CD14-positive monocyte (primary cell): ENCODE results near the gene PLCB2. TPM values are rescaled to one million over a fixed set of nuclear protein-coding genes. Genes with fewer than 3 reads are reported as not detected.
A peak's percentile ranks its signal among the peaks of the same experiment; 100 is the strongest.

Experiments
- DNase-seq, 3 donors: peaks; one replicate each; pipeline ENCODE4 v3.0.0-alpha.2; 2011 to 2022
- H2AFZ ChIP-seq: 2 replicates; pipeline ENCODE4 v1.6.0; 2012; ENCODE audit warnings: mild to moderate bottlenecking, low read depth, low read length, inconsistent platforms; ENCODE audit not compliant: insufficient read depth, poor library complexity, severe bottlenecking
- H3K27ac ChIP-seq, 2 donors: 1 replicate in 1 of 2; 2 replicates in 1 of 2; pipeline ENCODE4 v1.5.1; 2012 to 2013; ENCODE audit warnings: low read length in 2 of 2, control low read depth in 1 of 2, inconsistent platforms in 1 of 2, low read depth in 1 of 2, mild to moderate bottlenecking in 1 of 2
- H3K27me3 ChIP-seq, 2 donors: one replicate each; pipeline versions ENCODE4 v1.6.0 to v1.6.1; 2011 to 2013; ENCODE audit warnings: low read length in 2 of 2; ENCODE audit not compliant: control insufficient read depth in 2 of 2, insufficient read depth in 2 of 2
- H3K36me3 ChIP-seq, 2 donors: replicated peaks in 1 of 2; 1 replicate in 1 of 2; 2 replicates in 1 of 2; pipeline versions ENCODE4 v1.5.1 to v1.6.1; 2012 to 2013; ENCODE audit warnings: low read length in 2 of 2, control low read depth in 1 of 2, inconsistent platforms in 1 of 2, mild to moderate bottlenecking in 1 of 2; ENCODE audit not compliant: insufficient read depth in 2 of 2, control insufficient read depth in 1 of 2
- H3K4me1 ChIP-seq, 2 donors: 1 replicate in 1 of 2; 2 replicates in 1 of 2; pipeline versions ENCODE4 v1.5.1 to v1.6.1; 2012 to 2013; ENCODE audit warnings: low read length in 2 of 2, control low read depth in 1 of 2, inconsistent platforms in 1 of 2, mild to moderate bottlenecking in 1 of 2, moderate library complexity in 1 of 2; ENCODE audit not compliant: insufficient read depth in 2 of 2, control insufficient read depth in 1 of 2
- H3K4me2 ChIP-seq: replicated peaks from 2 replicates; pipeline ENCODE3; 2012; ENCODE audit warnings: low read length, moderate library complexity, mild to moderate bottlenecking; ENCODE audit not compliant: poor library complexity, severe bottlenecking; ENCODE audit errors: extremely low read depth
- H3K4me3 ChIP-seq, 3 experiments: fragments of 200-600 bp in 1 of 3; sonication (generic) in 1 of 3; replicated peaks in 1 of 3; 1 replicate in 2 of 3; 2 replicates in 1 of 3; pipeline ENCODE4 v1.5.1; 2011 to 2013; ENCODE audit warnings: low read length in 3 of 3, mild to moderate bottlenecking in 3 of 3, control low read depth in 2 of 3, low read depth in 2 of 3, inconsistent platforms in 1 of 3, moderate library complexity in 1 of 3
- H3K79me2 ChIP-seq: 2 replicates; pipeline ENCODE4 v1.6.0; 2012; ENCODE audit warnings: mild to moderate bottlenecking, control low read depth, inconsistent platforms, low read length, moderate library complexity; ENCODE audit not compliant: insufficient read depth
- H3K9ac ChIP-seq: 2 replicates; pipeline ENCODE4 v1.6.0; 2017; ENCODE audit warnings: low read length, mild to moderate bottlenecking; ENCODE audit not compliant: insufficient read depth, poor library complexity, severe bottlenecking
- H3K9me3 ChIP-seq, 2 donors: replicated peaks in 1 of 2; 1 replicate in 1 of 2; 2 replicates in 1 of 2; pipeline versions ENCODE4 v1.5.1 to v1.6.1; 2012 to 2013; ENCODE audit warnings: low read length in 2 of 2, control low read depth in 1 of 2; ENCODE audit not compliant: control insufficient read depth in 1 of 2, insufficient read depth in 1 of 2
- H4K20me1 ChIP-seq: 2 replicates; pipeline ENCODE4 v1.6.0; 2012; ENCODE audit warnings: mild to moderate bottlenecking, low read length, control low read depth, moderate library complexity; ENCODE audit not compliant: insufficient read depth
- H3K27ac Mint-ChIP-seq, 7 donors: one replicate each; pipeline ENCODE4 v1.8.0; 2020; ENCODE audit warnings: mild to moderate bottlenecking in 7 of 7, mixed read lengths in 7 of 7, moderate library complexity in 6 of 7, inconsistent platforms in 2 of 7
- H3K27me3 Mint-ChIP-seq, 3 donors: one replicate each; pipeline ENCODE4 v1.8.0; 2021 to 2022; ENCODE audit warnings: low read depth in 3 of 3, mild to moderate bottlenecking in 3 of 3, mixed read lengths in 3 of 3, moderate library complexity in 3 of 3, inconsistent platforms in 1 of 3
- H3K36me3 Mint-ChIP-seq, 2 donors: one replicate each; pipeline ENCODE4 v1.8.0; 2020; ENCODE audit warnings: mixed read lengths in 2 of 2, inconsistent platforms in 1 of 2, mild to moderate bottlenecking in 1 of 2
- H3K4me1 Mint-ChIP-seq: one replicate; pipeline ENCODE4 v1.8.0; 2020; ENCODE audit warnings: mild to moderate bottlenecking, mixed read lengths
- H3K4me3 Mint-ChIP-seq, 2 donors: one replicate each; pipeline ENCODE4 v1.8.0; 2020; ENCODE audit warnings: mild to moderate bottlenecking in 2 of 2, mixed read lengths in 2 of 2, moderate library complexity in 1 of 2
- H3K9me3 Mint-ChIP-seq, 7 donors: one replicate each; pipeline ENCODE4 v1.8.0; 2020 to 2022; ENCODE audit warnings: mixed read lengths in 7 of 7, mild to moderate bottlenecking in 6 of 7, moderate library complexity in 6 of 7, inconsistent platforms in 2 of 7
- WGBS: methylation state at CpG from one replicate; pipeline ENCODE4 v1.1.5; 2013; ENCODE audit warnings: missing lambda C conversion rate; ENCODE audit not compliant: insufficient coverage; 5-methylcytosine and 5-hydroxymethylcytosine counted together
- intact Hi-C, 2 donors: fragments of 100-400 bp; cut with micrococcal nuclease; formaldehyde crosslinking; loops; one replicate each; pipeline versions ENCODE4 v1.15.0 to v1.15.1; 2023
- polyA plus RNA-seq, 3 donors: library from polyadenylated mRNA; depleted of rRNA in 1 of 3; unstranded in 2 of 3; stranded (reverse) in 1 of 3; fragments of 300-500 nt in 2 of 3; fragments of >200 nt in 1 of 3; fragmentation: Illumina TruSeq in 2 of 3; gene quantifications; 1 replicate in 2 of 3; 2 replicates in 1 of 3; pipeline ENCODE4 v1.2.3, GENCODE V29; 2012 to 2021
- TF ChIP-seq, protein P1 (sequence below): fragments of 200-600 bp; IDR thresholded peaks from one replicate; pipeline ENCODE4 v1.8.0; 2022; ENCODE audit warnings: antibody characterized with exemption, mild to moderate bottlenecking

The PLCB2 gene
- polyA plus RNA-seq, 3 donors = 56.5 to 1,191 (median 74.5) TPM

DNA sequence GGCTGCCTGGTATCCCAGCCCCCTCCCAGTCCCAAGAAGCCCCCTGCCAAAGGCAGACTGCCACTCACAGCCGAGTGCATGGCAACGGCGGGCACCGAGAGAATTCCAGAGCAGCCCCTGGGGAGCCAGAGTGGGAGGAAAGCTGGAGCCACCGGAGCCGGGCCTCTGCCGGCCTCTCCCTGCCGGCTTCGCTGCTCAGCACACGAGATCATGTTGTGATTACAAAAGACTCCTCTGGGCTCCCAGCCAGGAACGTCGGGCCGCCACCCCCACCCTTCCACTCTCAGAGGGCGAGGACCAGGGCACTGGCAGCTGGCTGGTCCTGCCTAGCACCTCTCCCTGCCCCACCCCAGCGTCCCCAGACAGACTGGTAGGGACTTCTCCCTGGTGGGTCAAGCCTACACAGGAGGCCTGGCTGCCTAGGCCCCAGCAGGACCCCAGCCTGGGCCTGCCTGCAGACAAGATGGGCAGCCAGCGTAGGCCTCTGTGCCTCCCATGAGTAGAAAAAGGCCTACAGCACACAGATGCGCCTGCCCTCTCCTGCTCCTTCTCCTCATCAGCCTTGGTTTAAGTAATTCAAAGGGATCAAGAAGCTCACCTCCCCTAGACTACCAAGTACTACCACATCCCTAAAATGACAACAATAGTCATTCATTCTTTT, 33.1 kb upstream of the PLCB2 start, which contains the start of gene CCDC9B:
Gene CCDC9B (minus strand): TSS at position 200 of the 661 bp plus-strand sequence. CDS start 120 bp downstream, at position 80.
- TF ChIP-seq, protein P1, sequence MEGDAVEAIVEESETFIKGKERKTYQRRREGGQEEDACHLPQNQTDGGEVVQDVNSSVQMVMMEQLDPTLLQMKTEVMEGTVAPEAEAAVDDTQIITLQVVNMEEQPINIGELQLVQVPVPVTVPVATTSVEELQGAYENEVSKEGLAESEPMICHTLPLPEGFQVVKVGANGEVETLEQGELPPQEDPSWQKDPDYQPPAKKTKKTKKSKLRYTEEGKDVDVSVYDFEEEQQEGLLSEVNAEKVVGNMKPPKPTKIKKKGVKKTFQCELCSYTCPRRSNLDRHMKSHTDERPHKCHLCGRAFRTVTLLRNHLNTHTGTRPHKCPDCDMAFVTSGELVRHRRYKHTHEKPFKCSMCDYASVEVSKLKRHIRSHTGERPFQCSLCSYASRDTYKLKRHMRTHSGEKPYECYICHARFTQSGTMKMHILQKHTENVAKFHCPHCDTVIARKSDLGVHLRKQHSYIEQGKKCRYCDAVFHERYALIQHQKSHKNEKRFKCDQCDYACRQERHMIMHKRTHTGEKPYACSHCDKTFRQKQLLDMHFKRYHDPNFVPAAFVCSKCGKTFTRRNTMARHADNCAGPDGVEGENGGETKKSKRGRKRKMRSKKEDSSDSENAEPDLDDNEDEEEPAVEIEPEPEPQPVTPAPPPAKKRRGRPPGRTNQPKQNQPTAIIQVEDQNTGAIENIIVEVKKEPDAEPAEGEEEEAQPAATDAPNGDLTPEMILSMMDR = no peak
- Mint-ChIP-seq H3K36me3 (no peaks in the 10 kb centered on the region), H3K4me3 (peak within 1 kb of the TSS; percentile 57 to 63), H3K4me1 (peaks cover 59% of the 10 kb centered on the region), H3K27me3 (peaks cover 0 to 8% (median 5%) of the 10 kb centered on the region in 3 donors), H3K27ac (peak within 1 kb of the TSS; percentile 80 to 91 (median 85)), H3K9me3 (peaks cover 0 to 2% (median 0%) of the 10 kb centered on the region in 7 donors)
- Histone ChIP-seq H3K4me2 (peak within 1 kb of the TSS; percentile 44), H3K27me3 (no peaks in the 10 kb centered on the region), H3K27ac (peak within 1 kb of the TSS; percentile 46 to 64), H2AFZ (peak within 1 kb of the TSS; percentile 69), H3K36me3 (no peaks in the 10 kb centered on the region), H3K9me3 (no peaks in the 10 kb centered on the region), H4K20me1 (no peaks in the 10 kb centered on the region), H3K79me2 (no peaks in the 10 kb centered on the region), H3K4me1 (peaks cover 63 to 81% of the 10 kb centered on the region in 2 donors), H3K4me3 (peak within 1 kb of the TSS in 1 of 3 experiments; percentile 35), H3K9ac (peak within 1 kb of the TSS; percentile 49)
- 17% methylated on average over 17 of the region's 17 CpGs for WGBS
- intact Hi-C loops = loop anchor here in 1 of 2 donors (5.0 kb wide), 1 partner anchor 81 kb away; no protein-coding TSS in a partner anchor
- peak; percentile 64 to 79 (median 70) for DNase-seq

DNA sequence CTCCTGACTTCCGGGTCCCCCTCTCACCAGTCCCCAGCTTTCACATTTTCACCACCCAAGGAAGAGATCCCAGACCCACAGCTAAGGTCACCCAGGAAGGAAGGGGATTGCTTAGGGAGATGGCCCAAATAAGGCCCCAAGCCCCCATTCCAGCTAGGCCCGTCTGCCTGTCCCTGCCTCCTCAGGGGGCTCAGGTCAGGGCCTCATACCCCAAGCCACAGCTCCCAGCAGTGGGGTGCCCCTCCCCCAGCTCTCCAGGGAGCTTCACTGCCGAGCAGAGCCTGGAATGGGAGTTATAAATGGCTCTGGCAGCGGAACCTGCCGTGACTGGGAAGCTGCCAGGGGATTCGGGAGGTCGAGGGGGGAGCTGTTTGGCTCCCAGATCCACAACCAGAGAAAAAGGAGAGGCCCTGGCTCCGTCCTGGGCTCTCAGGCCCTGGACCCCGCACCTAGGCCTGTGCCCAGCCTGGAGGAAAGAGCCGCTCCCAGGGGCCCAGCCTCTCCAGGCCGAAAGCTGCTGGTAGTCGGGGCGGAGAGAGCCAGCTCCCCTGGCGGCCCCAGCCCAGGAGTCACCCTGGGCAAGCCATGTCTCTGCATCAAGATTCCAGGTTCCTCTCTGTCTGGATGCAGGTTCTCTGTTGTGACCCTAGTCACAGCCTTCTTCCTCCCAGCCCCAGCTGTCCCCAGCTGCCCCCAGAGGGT, 32.5 kb upstream of the PLCB2 start:
- no peaks in the 10 kb centered on the region for H3K9me3 ChIP-seq
- peaks cover 65% of the 10 kb centered on the region for H3K4me1 Mint-ChIP-seq
- TF ChIP-seq, protein P1 = no peak
- peak overlapping the region; percentile 69 for H2AFZ ChIP-seq
- no peaks in the 10 kb centered on the region for H3K36me3 ChIP-seq
- peak overlapping the region; percentile 49 for H3K9ac ChIP-seq
- peak overlapping the region in 1 of 3 experiments; percentile 35 for H3K4me3 ChIP-seq
- peak overlapping the region; percentile 44 for H3K4me2 ChIP-seq
- H3K27me3 ChIP-seq = no peaks in the 10 kb centered on the region
- peaks cover 0 to 2% (median 0%) of the 10 kb centered on the region in 7 donors for H3K9me3 Mint-ChIP-seq
- intact Hi-C loops = loop anchor here in 1 of 2 donors (5.0 kb wide), 1 partner anchor 82 kb away; no protein-coding TSS in a partner anchor
- 89% methylated on average over 9 of the region's 14 CpGs for WGBS
- peak overlapping the region; percentile 80 to 91 (median 85) for H3K27ac Mint-ChIP-seq
- peak overlapping the region; percentile 57 to 63 for H3K4me3 Mint-ChIP-seq
- DNase-seq = peak in 2 of 3 donors; percentile 44 to 49
- peaks cover 70 to 88% of the 10 kb centered on the region in 2 donors for H3K4me1 ChIP-seq
- no peaks in the 10 kb centered on the region for H3K36me3 Mint-ChIP-seq
- no peaks in the 10 kb centered on the region for H4K20me1 ChIP-seq
- peak overlapping the region; percentile 46 to 64 for H3K27ac ChIP-seq
- H3K27me3 Mint-ChIP-seq = peaks cover 0 to 8% (median 2%) of the 10 kb centered on the region in 3 donors
- no peaks in the 10 kb centered on the region for H3K79me2 ChIP-seq
